GM18526 (cell line): ENCODE data around the gene BLID.

Experiments used
- POLR2A ChIP-seq: IDR thresholded peaks from 3 replicates; pipeline ENCODE4 v1.6.1; 2011; ENCODE audit not compliant: insufficient read length; ENCODE audit errors: extremely low read depth

BLID gene

DNA sequence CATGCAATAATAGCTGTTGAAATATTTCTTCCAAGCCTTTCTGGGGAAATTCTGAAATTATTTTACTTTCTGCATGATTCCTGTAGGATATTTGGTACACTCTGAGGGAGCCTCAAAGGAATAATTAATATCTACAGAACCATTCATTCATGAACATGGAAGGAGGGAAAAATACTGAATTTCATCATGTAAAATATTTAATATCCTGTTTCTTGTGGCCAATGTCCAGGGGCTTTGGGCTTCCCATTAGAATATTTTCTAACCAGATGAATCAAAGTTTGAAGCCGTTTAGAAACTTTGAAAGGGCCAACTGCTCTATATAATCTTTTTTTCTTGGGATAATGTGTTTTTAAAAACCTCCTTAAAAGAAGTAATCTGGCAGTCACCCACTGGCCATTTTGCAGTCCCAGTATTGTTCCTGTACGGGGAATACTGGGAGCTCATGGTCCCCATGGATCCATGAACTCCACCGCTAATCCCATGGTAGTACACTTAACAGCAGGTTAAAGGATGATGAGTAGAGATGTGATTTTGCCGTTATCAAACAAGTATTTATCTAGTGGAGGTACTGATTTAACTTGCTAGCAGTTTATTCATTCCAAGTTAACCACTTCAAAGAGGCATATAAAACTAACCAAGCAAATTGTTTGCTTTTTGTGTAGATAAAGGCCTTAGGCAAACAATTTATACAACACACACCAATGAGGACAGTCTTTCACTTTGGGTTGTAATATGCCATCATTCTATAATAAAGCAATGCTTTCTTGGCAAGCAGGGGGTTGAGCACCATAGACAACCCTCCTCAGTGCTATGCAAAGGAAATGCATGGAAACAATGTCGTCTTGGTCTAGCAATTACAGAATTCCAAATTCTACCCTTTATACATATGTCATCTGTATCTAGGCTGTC, 34.5 kb upstream of the BLID start:
- TF ChIP-seq POLR2A, result no peak

DNA sequence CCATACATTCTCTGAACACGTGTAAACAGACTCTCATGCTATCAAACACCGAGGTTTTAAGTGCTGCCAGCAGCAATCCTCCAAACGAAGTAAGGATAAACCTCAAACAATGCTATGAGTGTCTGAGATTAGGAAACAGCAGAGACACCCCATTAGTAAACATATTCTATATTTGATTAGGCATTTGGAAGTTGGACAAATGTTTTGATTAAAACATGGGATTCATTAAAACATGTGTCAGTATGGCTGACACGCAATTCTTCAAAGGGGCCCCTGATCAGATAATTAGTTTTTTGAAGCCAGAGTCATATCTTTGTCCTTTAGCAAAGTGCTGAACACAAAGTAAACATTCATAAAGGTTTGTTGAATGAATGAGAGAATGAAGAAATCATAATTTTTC, 33.2 kb upstream of the BLID start:
- TF ChIP-seq POLR2A, result no peak

DNA sequence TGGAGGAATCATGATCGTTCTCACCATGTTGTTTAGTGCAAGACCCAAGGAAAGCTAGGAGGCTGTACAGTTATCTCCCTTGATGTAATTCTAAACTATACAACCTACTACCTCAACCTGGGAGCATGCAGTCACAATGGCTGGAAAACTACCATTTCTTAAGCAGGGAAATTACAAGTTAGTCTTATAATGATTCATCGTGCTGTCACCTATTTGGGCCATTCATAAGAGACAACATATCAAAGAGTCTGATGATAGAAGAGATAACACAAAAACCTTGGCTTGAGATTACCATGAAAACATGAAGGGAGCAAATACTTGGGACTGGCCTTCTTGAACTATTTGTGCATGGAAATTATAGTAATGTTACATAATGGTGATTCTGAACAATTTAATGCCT, 30.5 kb upstream of the BLID start:
- TF ChIP-seq POLR2A, result no peak

DNA sequence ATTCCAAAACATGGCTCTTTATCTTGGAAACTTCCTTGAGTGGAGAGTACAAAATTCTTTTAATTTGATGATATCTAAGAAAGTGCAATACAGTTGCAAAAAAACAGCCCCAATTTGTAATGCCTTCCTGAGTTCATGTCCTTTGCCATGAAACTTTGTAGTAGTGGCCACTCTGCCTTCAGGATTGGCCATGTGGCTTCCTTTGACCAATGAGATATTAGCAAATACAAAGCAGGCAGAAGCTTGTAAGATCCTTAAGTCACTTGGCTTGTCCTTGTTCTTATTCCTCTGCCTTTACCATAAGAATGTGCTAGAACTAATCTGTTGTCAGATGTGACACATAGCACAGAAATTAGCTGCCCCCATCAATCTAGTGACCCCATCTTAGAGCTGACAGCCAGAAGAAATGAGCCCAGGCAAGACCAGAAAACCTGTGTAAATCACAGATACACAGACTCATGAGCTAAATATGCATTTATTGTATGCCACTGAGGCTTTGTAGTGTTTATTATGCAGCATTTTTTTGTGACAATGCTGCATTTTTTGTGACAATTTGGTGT, 29.8 kb upstream of the BLID start:
- no peak for TF ChIP-seq POLR2A

DNA sequence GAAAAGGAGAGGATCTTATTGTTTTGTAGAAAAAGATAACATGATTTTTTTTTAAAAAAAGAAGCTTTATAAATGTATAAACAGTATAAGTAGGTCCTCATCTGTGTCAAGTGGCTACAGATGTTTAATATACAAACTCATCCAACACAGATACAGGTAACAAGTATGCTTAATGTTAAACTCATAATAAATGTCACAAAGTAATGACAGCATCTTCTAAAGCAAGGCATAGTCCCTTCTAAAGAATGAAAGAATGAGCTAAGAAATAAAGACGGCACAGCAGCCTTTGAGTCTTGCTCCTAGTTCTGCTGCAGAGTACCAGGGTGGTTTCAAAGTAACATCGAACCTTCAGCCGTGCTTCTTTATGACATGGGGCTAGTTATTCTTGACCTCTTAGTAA, 28.7 kb upstream of the BLID start:
- no peak for TF ChIP-seq POLR2A

DNA sequence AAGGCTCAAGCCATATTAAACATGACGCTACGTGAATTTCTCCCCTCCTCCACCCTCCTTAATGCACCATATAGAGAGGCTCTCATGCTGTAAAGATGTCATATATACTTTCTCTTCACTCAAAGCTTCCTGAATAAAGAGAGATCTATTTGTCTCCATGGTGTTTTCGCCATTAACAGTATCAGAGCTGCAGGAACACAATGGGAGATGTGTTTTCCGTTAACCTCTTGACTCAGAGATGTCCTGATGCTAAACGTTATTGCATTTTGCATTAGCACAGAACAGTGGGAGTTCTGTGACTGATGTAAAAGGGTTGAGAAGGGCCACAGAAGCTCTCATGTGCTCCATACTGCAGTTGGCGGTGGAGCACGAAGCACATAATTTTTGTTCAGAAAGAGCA, 25.7 kb upstream of the BLID start:
- no peak for TF ChIP-seq POLR2A

DNA sequence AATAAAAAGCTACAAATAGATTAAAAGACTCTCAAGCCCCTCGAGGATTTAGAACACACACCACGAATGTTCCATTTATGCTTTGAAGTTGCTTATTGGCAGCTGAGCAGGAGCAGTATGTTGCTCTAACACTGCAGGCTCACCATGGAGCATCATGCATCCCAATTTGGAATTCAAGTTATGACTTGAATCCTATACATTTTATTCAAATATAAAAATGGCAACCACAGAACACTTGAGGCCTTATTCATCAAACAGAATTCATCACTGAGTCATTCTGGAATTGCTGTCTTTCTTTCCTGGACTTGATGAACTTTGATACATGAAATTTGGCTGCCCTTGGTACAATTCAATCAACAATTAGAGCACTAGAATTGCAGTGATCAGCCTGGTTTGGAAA, 24.5 kb upstream of the BLID start:
- TF ChIP-seq POLR2A, result no peak

DNA sequence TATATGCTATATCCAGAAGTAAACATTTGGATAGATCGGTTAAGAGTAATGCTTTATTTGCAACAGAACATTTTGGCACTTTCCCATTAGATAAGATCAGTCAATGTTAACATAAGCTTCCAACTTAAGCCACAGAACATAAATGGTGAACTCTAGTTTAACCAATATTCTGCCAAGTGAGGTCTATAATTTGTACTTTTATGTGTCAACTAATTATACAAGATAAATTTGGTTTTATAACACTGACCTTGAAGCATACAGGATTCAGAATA, 23.5 kb upstream of the BLID start:
- no peak for TF ChIP-seq POLR2A

DNA sequence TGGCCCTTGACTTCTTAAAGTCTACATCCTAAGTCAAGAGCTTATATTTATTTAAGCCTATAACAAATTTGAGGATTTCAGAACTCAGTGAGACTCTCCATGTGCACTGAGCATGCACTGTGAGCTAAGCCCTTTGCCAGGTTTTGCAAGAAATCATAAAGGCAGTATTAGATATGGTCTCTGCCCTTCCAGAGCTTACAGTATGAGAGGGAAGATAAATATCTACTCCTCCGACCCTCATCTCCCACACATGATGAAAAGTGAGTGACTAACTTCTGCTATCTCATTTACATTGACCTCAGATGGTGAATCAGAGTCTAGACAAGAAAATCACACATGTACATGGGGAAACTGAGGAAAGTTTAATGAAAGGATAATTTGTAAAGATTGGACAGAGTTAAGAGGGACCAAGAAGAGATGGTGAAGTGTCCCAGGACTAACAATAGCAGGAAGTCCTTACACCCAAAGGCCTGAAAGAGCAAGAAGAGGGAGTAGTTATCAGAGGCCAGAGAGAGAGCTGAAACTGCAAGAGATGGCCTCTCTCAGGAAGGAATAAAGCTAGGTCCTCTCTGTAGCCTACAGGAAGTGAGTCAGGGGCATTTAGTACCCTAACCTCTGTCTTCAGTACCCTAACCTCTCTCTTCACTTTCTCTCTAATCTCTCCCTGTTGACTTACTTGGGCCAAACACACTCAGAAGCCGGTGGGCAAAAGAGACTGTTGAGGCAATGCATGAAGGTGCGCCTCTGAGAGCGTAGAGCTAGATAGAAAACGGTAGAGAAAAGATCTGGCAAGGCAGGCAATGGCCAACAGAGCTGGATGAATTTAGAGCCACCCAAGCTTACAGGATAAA, 23.0 kb upstream of the BLID start:
- TF ChIP-seq POLR2A, result no peak

DNA sequence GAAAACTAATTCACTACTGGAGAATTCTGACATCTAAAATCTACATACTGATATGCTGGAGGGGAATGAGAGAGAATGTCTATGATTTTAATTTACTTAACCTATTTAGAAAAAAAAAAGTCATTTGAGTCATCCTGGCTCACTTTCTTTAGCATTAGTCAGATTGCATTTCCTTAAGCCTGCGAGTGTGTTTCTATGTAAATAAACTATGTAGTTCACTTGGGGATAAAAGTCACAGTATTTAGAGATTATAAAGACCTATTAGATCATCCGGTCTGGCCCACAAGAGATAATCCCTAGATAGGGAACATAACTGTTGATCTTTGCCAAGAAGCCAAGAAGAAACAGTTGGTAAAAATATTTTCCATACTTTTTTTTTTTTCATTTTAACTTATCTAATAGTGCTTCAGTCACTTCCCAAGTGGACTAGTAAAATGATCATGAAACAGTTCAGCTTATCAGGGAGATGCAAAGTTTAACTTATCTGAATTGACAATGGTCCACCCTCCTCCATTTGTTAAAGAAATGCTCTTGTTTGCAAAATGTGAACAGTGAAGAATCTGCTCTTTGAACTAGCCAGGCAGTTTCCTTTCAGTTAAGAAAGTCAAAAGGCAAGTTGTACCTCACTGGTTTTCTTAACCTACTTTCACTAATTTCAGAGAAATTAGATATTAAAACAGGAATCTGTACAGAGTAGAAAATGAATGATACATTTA, 21.2 kb upstream of the BLID start:
- TF ChIP-seq POLR2A, result no peak

DNA sequence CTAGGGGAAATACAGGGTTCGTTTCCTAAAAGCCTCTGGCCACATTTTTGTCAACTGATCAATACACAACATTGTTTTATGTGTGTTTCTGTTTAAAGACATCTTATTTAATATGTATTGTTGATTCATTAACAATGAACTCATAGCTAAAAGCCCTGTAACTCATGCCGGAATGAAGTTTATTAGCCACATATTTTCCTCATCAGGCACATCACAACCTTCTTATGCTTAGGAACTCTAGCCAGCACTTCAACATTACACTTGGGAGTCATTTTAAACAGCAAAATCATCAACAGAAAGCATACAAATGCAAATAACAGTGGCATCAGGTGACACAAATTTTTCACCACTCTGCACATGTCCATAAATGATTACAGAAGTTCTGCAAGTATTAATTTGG, 15.1 kb upstream of the BLID start:
- no peak for TF ChIP-seq POLR2A

DNA sequence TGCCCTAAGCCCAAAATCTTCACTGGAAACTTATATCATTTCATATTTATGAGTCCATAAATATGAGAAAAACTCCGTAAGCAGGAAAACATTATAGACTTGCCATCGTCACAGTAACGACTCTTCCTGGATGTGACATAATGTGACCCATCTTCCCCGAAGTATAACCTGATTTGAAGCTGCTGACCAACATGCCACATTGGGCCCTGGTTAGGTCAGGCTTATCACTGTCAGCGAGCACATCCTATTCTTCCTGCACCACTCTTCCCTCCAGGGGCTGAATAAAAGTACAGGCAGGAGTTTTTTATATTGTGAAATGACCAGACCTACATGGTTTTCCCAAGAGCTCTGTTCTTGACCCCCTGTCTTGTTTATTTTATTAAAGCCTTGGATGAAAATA, 12.1 kb upstream of the BLID start:
- TF ChIP-seq POLR2A, result no peak

DNA sequence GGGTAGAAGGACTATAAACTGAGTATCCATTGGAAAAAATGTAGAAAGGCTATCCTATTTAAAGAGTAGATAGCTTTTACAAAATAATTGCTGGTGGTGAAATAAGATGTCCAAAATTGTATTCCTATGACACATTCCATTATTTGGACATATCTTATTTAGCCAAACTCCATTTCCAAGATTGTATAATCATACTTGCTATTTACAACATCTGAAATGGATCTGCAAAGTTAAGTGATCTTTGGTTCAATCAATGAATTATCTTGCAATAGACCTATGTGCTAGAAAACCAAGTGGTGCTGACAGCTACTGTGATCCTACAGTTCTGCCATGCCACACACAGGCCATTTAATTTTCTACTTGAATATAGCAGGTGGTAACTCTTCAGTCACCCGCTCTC, 11.0 kb upstream of the BLID start:
- TF ChIP-seq POLR2A, result no peak

DNA sequence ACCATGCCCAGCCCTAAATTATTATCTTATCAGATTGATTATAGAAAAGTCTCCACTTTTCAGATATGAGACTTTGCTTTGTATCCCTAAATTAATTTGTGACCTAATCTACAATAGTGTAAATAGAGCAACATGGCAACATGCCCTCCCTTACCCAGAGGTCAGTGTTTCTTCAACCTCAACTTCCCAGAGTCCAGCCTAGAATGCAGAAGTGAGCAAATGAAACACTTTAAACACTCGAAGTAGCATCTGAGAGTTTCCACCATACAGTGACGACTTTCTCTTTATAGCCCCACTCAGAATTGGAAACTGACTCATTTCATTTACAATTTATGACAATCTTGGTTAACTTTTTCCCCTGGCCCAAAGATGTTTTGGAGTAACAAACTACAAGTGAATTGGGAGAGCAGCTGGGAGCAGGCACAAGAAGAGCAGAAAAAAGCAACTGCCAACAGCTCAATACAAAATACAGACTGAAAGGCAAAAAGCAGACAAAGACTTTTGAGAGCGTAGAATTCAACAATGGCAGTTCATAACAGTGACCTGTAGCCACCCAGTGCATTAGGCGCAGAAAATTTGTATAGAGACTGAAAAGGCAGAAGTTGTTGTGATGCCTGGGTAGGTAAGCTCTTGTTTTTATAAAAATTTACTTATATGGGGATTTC, 10.1 kb upstream of the BLID start:
- no peak for TF ChIP-seq POLR2A

DNA sequence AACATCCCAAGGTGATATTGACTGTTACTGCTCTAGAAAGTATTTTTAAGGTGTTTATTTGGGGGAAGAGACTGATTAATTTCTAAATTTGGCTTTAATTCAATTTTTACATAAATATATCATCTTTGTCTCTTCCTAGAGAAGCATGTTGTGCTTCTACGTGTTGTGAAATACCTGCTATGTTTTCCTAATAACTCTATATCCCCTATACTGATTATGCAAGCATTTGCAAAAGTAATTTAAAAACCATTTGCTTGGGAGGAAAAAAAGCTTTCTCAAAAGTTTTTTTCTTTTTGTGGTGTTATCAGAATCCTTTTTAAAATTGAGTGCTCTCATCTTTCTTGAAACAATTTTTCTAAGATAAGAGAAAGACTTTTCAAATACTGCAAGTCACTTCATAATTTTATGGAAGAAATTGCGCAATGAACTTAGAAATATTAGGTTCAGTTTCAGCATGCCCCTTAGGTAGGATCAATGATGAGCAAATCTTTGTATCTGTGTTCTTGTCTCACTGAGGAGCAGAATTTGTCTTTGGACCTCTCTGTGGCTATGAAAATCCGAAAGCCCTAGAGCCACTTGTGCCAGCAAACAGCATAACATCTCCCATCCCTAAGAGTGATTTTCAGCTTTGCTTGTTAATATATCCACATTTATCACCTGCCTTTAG, 7.4 kb upstream of the BLID start:
- no peak for TF ChIP-seq POLR2A

DNA sequence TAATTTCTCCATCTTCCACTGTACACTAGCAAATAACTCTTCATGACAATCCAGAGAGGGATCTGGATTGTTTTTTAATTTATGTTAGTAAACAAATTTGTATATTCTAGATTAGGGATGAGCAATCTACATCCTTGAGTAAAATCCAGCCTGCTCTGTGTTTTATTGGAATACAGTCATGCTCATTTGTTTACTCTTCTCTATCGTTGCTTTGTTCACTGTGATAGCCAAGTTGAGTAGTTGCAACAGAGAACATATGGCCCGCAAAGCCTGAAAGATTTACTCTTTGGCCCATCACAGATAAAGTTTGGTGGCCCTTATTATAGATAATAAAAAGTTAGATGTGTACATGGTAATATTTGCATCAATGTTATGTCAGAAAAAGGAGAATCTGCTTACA, 6.2 kb upstream of the BLID start:
- no peak for TF ChIP-seq POLR2A
